AG10803 (cell line): ENCODE measurements around the gene MMP25.

Experiments used
- DNase-seq: peaks from one replicate; pipeline ENCODE4 v3.0.0; 2010; ENCODE audit warnings: low read depth
- H3K4me3 ChIP-seq: 2 replicates; pipeline ENCODE4 v1.5.1; 2011; ENCODE audit warnings: mild to moderate bottlenecking, low read length, control low read depth
- CTCF ChIP-seq: conservative IDR thresholded peaks from 2 replicates; pipeline ENCODE4 v1.5.1; 2011; ENCODE audit warnings: mild to moderate bottlenecking, low read length, control low read depth, inconsistent platforms

Gene MMP25

GRCh38 chr16:3084969-3085670 lies 38.8 kb downstream of the MMP25 start:
- no peak for DNase-seq
- no peak for TF ChIP-seq CTCF
- no peak overlapping the region for H3K4me3 ChIP-seq

GRCh38 chr16:3085868-3086595 lies 39.7 kb downstream of the MMP25 start:
- no peak for DNase-seq
- TF ChIP-seq CTCF: no peak
- no peak overlapping the region for H3K4me3 ChIP-seq

- TF ChIP-seq CTCF: no peak
- no peak overlapping the region for H3K4me3 ChIP-seq
- DNase-seq: no peak
Observed at GRCh38 chr16:3086596-3087242, 40.4 kb downstream of the MMP25 start.

- no peak; the same call in 1 of the 2 replicates for TF ChIP-seq CTCF
- H3K4me3 ChIP-seq: no peak overlapping the region
- no peak for DNase-seq
Observed at GRCh38 chr16:3087243-3088235, 41.2 kb downstream of the MMP25 start.

GRCh38 chr16:3088450-3088849 lies 42.1 kb downstream of the MMP25 start:
- DNase-seq: no peak
- no peak for TF ChIP-seq CTCF
- H3K4me3 ChIP-seq: no peak overlapping the region

- no peak overlapping the region for H3K4me3 ChIP-seq
- no peak for DNase-seq
- no peak for TF ChIP-seq CTCF
Observed at GRCh38 chr16:3088925-3089716, 42.8 kb downstream of the MMP25 start.
